HepG2 (cell line): Measurements from ENCODE around the gene LONP1. TPM values are rescaled to one million over a fixed set of nuclear protein-coding genes. Genes with fewer than 3 reads are reported as not detected.

Experiments
- KDM3A ChIP-seq: IDR thresholded peaks from 2 replicates; pipeline ENCODE4 v1.6.1; 2018; ENCODE audit warnings: low read depth, missing compliant biosample characterization
- MYPOP ChIP-seq: sonication (generic); formaldehyde crosslinking; IDR thresholded peaks from 2 replicates; pipeline ENCODE4 v1.8.1; 2023; ENCODE audit warnings: mild to moderate bottlenecking, moderate library complexity, missing genetic modification reagents
- PITX1 ChIP-seq: sonication (generic); formaldehyde crosslinking; IDR thresholded peaks from 2 replicates; pipeline ENCODE4 v1.5.1; 2020; ENCODE audit warnings: mild to moderate bottlenecking, missing genetic modification reagents
- RERE ChIP-seq: IDR thresholded peaks from 2 replicates; pipeline ENCODE4 v1.6.1; 2016; ENCODE audit warnings: low read depth, missing genetic modification reagents, missing compliant biosample characterization
- THAP8 ChIP-seq: sonication (generic); formaldehyde crosslinking; IDR thresholded peaks from 2 replicates; pipeline ENCODE4 v1.5.1; 2020; ENCODE audit warnings: missing genetic modification reagents, mild to moderate bottlenecking, borderline replicate concordance
- ZBTB4 ChIP-seq: sonication (generic); formaldehyde crosslinking; IDR thresholded peaks from 2 replicates; pipeline ENCODE4 v1.4.0; 2020; ENCODE audit warnings: missing genetic modification reagents, mild to moderate bottlenecking, borderline replicate concordance
- ZNF207 ChIP-seq: fragments of 450-650 bp; IDR thresholded peaks from 2 replicates; pipeline ENCODE4 v1.6.1; 2016; ENCODE audit warnings: antibody characterized with exemption, borderline replicate concordance
- ZNF317 ChIP-seq: sonication (generic); formaldehyde crosslinking; IDR thresholded peaks from 2 replicates; pipeline ENCODE4 v1.5.0; 2020; ENCODE audit warnings: mild to moderate bottlenecking, missing genetic modification reagents
- ZNF572 ChIP-seq: sonication (generic); formaldehyde crosslinking; IDR thresholded peaks from 2 replicates; pipeline ENCODE4 v1.5.1; 2020; ENCODE audit warnings: mild to moderate bottlenecking, missing genetic modification reagents
- ZNF780A ChIP-seq: sonication (generic); formaldehyde crosslinking; IDR thresholded peaks from 2 replicates; pipeline ENCODE4 v1.8.0; 2022; ENCODE audit warnings: mild to moderate bottlenecking, missing genetic modification reagents, moderate library complexity
- polyA plus RNA-seq, 8 experiments: library from polyadenylated mRNA; depleted of rRNA in 3 of 8; stranded (reverse) in 7 of 8; unstranded in 1 of 8; fragments of >200 nt; fragmentation: Illumina TruSeq in 4 of 8; extraction: Trizol in 4 of 8; gene quantifications; 2 replicates each; pipeline versions ENCODE4 v1.2.1 to v1.2.3, GENCODE V29; 2011 to 2016; ENCODE audit warnings: low read depth in 4 of 8, missing spikeins in 1 of 8, mixed read lengths in 1 of 8; ENCODE audit not compliant: insufficient read depth in 1 of 8
- total RNA-seq, 5 experiments: library from RNA; depleted of rRNA; stranded (reverse); fragments of >200 nt; fragmentation: Illumina TruSeq; extraction: Trizol; gene quantifications; 2 replicates each; pipeline ENCODE4 v1.2.3, GENCODE V29; 2016; ENCODE audit warnings: low read depth in 1 of 5

Gene LONP1
- total and polyA plus RNA-seq, 2 of the 13 experiments (the other 11 are each of a cell fraction or from before 2014, with no cell fraction given) = 59.5 to 76.8 TPM

GRCh38 chr19:5683177-5683886 is 36.6 kb downstream of the LONP1 start (continued):
- TF ChIP-seq ZBTB4 (CRISPR knock-in tag) (no peak), ZNF780A (CRISPR knock-in tag) (no peak), KDM3A (CRISPR knock-in tag) (no peak), ZNF207 (no peak), ZNF317 (no peak), PITX1 (CRISPR knock-in tag) (no peak), MYPOP (CRISPR knock-in tag) (no peak), ZNF572 (CRISPR knock-in tag) (no peak), RERE (no peak), THAP8 (CRISPR knock-in tag) (no peak)
